CD4-positive, alpha-beta T cell treated with Interleukin-4 for 4 hours (primary cell): ENCODE data around the gene MAP2K5.

Experiments
- DNase-seq: peaks from one replicate; pipeline ENCODE4 v3.0.0-alpha.2; 2020

The MAP2K5 gene

GRCh38 chr15:67542420-67543347, at the start of gene MAP2K5:
Gene MAP2K5 (plus strand): TSS chr15:67542703. CDS start chr15:67543336, 633 bp downstream.
- DNase-seq, result peak; percentile 79

GRCh38 chr15:67495585-67495984, 46.9 kb upstream of the MAP2K5 start:
- no peak for DNase-seq

- no peak for DNase-seq
Observed at GRCh38 chr15:67501177-67501835, 41.2 kb upstream of the MAP2K5 start.

GRCh38 chr15:67501836-67502461, 40.6 kb upstream of the MAP2K5 start:
- no peak for DNase-seq

GRCh38 chr15:67504056-67504455, 38.4 kb upstream of the MAP2K5 start:
- no peak for DNase-seq

GRCh38 chr15:67504796-67505195, 37.7 kb upstream of the MAP2K5 start:
- no peak for DNase-seq

GRCh38 chr15:67505675-67506572, 36.6 kb upstream of the MAP2K5 start:
- no peak for DNase-seq

GRCh38 chr15:67506775-67507747, 35.4 kb upstream of the MAP2K5 start:
- no peak for DNase-seq

- no peak for DNase-seq
Observed at GRCh38 chr15:67508407-67508806, 34.1 kb upstream of the MAP2K5 start.

- no peak for DNase-seq
Observed at GRCh38 chr15:67509918-67510317, 32.6 kb upstream of the MAP2K5 start.

- DNase-seq, result no peak
Observed at GRCh38 chr15:67510597-67511190, 31.8 kb upstream of the MAP2K5 start.

GRCh38 chr15:67511606-67512005, 30.9 kb upstream of the MAP2K5 start:
- no peak for DNase-seq

- DNase-seq, result no peak
Observed at GRCh38 chr15:67512140-67512539, 30.4 kb upstream of the MAP2K5 start.

- DNase-seq, result no peak
Observed at GRCh38 chr15:67512933-67513714, 29.4 kb upstream of the MAP2K5 start.

- DNase-seq, result no peak
Observed at GRCh38 chr15:67515090-67515489, 27.4 kb upstream of the MAP2K5 start.

GRCh38 chr15:67515557-67515956, 26.9 kb upstream of the MAP2K5 start:
- DNase-seq, result no peak

- DNase-seq, result no peak
Observed at GRCh38 chr15:67520321-67521028, 22.0 kb upstream of the MAP2K5 start.

GRCh38 chr15:67521029-67521782, 21.3 kb upstream of the MAP2K5 start, which contains the start of gene C15orf61:
Gene C15orf61 (plus strand): TSS chr15:67521131. CDS start chr15:67521249, 118 bp downstream.
- DNase-seq, result peak; percentile 91
